ENCODE measurements around the gene LZTR1. TPM values are rescaled to one million over a fixed set of nuclear protein-coding genes. Genes with fewer than 3 reads are reported as not detected.

LZTR1 gene
- total and polyA plus RNA-seq, 10 of the 15 experiments (the other 5 are each of a cell fraction or from before 2014, with no cell fraction given): 0.82 to 50.3 (median 19.3) TPM

DNA sequence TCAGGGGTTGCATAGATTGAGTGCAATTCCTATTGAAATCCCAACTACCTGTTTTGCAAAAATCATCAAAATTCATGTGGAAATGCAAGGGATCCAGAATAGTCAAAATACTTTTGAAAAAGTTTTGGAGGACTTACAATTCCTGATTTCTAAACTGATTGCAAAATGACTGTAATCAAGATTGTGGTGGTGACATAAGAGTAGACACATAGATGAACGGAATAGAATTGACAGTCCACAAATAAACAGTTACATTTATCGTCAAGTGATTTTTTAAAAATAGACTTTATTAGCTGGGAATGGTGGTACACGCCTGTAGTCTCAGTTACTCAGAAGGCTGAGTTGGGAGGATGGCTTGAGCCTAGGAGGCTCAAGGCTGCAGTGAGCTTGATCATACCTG is 52.9 kb downstream of the LZTR1 start:
- H3K9ac ChIP-seq (ENCODE audit: control insufficient read depth, insufficient read depth, low read length): no peak overlapping the region
- no peak overlapping the region for H2AFZ ChIP-seq (ENCODE audit: control insufficient read depth, low read depth, low read length)
- intact Hi-C loops (cut with micrococcal nuclease; ENCODE audit: unreplicated experiment): no loop called here
- H3K4me1 ChIP-seq (ENCODE audit: control insufficient read depth, insufficient read depth, low read length): peaks cover 7% of the 10 kb centered on the region
- no peaks in the 10 kb centered on the region for H4K20me1 ChIP-seq (ENCODE audit: control insufficient read depth, insufficient read depth)
- H3K36me3 ChIP-seq (ENCODE audit: control insufficient read depth in 2 of 2, insufficient read depth in 2 of 2, low read length in 1 of 2): no peaks in the 10 kb centered on the region
- BruUV-seq (replicated peaks): no TSS peak
- RAD21 ChIA-PET (ENCODE audit: unreplicated experiment): no interaction called here
- no peak overlapping the region for H3K4me3 ChIP-seq
- in situ Hi-C loops (cut with MboI): no loop called here
- H3K4me2 ChIP-seq (ENCODE audit: control insufficient read depth, insufficient read depth): no peak overlapping the region
- no peak overlapping the region for H3K27ac ChIP-seq (ENCODE audit: control insufficient read depth, insufficient read depth)
- no peak for FAIRE-seq
- 45% methylated on average over 3 of the region's 3 CpGs for whole genome bisulfite sequencing (ENCODE audit: insufficient coverage, insufficient replicate concordance, low lambda C conversion rate, missing lambda C conversion rate)
- no peak for ATAC-seq
- DNase-seq (ENCODE audit: low read depth, low spot score): no peak
- SMC1A ChIA-PET (ENCODE audit: uncharacterized antibody, unreplicated experiment): no interaction called here
- CTCF ChIA-PET: no interaction called here
- no peak for TF ChIP-seq TCF12 (IDR thresholded peaks at IDR 0.05; ENCODE audit: low read depth, low read length)
- TF ChIP-seq, protein P1, sequence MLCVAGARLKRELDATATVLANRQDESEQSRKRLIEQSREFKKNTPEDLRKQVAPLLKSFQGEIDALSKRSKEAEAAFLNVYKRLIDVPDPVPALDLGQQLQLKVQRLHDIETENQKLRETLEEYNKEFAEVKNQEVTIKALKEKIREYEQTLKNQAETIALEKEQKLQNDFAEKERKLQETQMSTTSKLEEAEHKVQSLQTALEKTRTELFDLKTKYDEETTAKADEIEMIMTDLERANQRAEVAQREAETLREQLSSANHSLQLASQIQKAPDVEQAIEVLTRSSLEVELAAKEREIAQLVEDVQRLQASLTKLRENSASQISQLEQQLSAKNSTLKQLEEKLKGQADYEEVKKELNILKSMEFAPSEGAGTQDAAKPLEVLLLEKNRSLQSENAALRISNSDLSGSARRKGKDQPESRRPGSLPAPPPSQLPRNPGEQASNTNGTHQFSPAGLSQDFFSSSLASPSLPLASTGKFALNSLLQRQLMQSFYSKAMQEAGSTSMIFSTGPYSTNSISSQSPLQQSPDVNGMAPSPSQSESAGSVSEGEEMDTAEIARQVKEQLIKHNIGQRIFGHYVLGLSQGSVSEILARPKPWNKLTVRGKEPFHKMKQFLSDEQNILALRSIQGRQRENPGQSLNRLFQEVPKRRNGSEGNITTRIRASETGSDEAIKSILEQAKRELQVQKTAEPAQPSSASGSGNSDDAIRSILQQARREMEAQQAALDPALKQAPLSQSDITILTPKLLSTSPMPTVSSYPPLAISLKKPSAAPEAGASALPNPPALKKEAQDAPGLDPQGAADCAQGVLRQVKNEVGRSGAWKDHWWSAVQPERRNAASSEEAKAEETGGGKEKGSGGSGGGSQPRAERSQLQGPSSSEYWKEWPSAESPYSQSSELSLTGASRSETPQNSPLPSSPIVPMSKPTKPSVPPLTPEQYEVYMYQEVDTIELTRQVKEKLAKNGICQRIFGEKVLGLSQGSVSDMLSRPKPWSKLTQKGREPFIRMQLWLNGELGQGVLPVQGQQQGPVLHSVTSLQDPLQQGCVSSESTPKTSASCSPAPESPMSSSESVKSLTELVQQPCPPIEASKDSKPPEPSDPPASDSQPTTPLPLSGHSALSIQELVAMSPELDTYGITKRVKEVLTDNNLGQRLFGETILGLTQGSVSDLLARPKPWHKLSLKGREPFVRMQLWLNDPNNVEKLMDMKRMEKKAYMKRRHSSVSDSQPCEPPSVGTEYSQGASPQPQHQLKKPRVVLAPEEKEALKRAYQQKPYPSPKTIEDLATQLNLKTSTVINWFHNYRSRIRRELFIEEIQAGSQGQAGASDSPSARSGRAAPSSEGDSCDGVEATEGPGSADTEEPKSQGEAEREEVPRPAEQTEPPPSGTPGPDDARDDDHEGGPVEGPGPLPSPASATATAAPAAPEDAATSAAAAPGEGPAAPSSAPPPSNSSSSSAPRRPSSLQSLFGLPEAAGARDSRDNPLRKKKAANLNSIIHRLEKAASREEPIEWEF (IDR thresholded peaks at IDR 0.05; ENCODE audit: insufficient replicate concordance, low read depth, low read length): no peak
- TF ChIP-seq HDAC2 (IDR thresholded peaks at IDR 0.05): no peak
- no peak for TF ChIP-seq EED (IDR thresholded peaks at IDR 0.05; ENCODE audit: low read depth)
- no peak for TF ChIP-seq NBN (IDR thresholded peaks at IDR 0.05)
- POLR2A ChIA-PET: no interaction called here
- H3K9me3 ChIP-seq (replicated peaks; ENCODE audit: control insufficient read depth, insufficient read depth, low read length): no peaks in the 10 kb centered on the region
- no peaks in the 10 kb centered on the region; a peak in 1 of 4 replicates for H3K27me3 ChIP-seq (replicated peaks in 1 of 2; ENCODE audit: control insufficient read depth in 2 of 2, insufficient read depth in 2 of 2, low read length in 1 of 2)
- H3K79me2 ChIP-seq (ENCODE audit: control insufficient read depth, insufficient read depth, low read length): no peaks in the 10 kb centered on the region
